Esophagus muscularis mucosa (tissue), 4 donors: ENCODE results near the gene SPECC1. TPM values are rescaled to one million over a fixed set of nuclear protein-coding genes. Genes with fewer than 3 reads are reported as not detected.
"Not testable (repeated sequence)": the region's sequence is repeated elsewhere in the genome, so short reads cannot be mapped to it uniquely, and the experiment has no call there.

ENCODE experiments used
- DNase-seq: peaks from one replicate; pipeline ENCODE4 v3.0.0-alpha.2; 2017; ENCODE audit errors: extremely low spot score
- H3K27ac ChIP-seq, 4 donors: fragments of 200-600 bp; sonication (generic); replicated peaks in 1 of 4; 1 replicate in 3 of 4; 2 replicates in 1 of 4; pipeline ENCODE4 v1.5.1; 2016 to 2019; ENCODE audit warnings: mild to moderate bottlenecking in 1 of 4
- H3K27me3 ChIP-seq, 4 donors: fragments of 200-600 bp; sonication (generic); one replicate each; pipeline versions ENCODE4 v1.5.1 to v1.6.0; 2016 to 2019
- H3K36me3 ChIP-seq, 4 donors: fragments of 200-600 bp; sonication (generic); one replicate each; pipeline ENCODE4 v1.5.1; 2016 to 2019
- H3K4me1 ChIP-seq, 4 donors: fragments of 200-600 bp; sonication (generic); one replicate each; pipeline ENCODE4 v1.5.1; 2016 to 2019
- H3K4me3 ChIP-seq, 4 donors: fragments of 200-600 bp; sonication (generic); 1 replicate in 2 of 4; 2 replicates in 2 of 4; pipeline ENCODE4 v1.5.1; 2016 to 2019; ENCODE audit warnings: mild to moderate bottlenecking in 4 of 4, moderate library complexity in 1 of 4
- H3K9me3 ChIP-seq, 4 donors: fragments of 200-600 bp; sonication (generic); 1 replicate in 3 of 4; 2 replicates in 1 of 4; pipeline ENCODE4 v1.5.1; 2016 to 2019
- CTCF ChIP-seq, 3 experiments: fragments of 200-600 bp in 2 of 3; fragments of 450-650 bp in 1 of 3; sonication (generic) in 2 of 3; IDR thresholded peaks; one replicate each; pipeline ENCODE4 v1.5.1; 2017 to 2019; ENCODE audit warnings: antibody characterized with exemption in 3 of 3, mild to moderate bottlenecking in 2 of 3, moderate library complexity in 1 of 3
- EP300 ChIP-seq: sonication (generic); formaldehyde crosslinking; IDR thresholded peaks from one replicate; pipeline ENCODE4 v1.6.1; 2017; ENCODE audit warnings: antibody characterized with exemption
- POLR2A ChIP-seq: fragments of 450-650 bp; IDR thresholded peaks from one replicate; pipeline ENCODE4 v1.6.1; 2017; ENCODE audit warnings: antibody characterized with exemption, moderate library complexity, mild to moderate bottlenecking, low read depth
- POLR2AphosphoS5 ChIP-seq, 2 donors: sonication (generic); formaldehyde crosslinking; IDR thresholded peaks; one replicate each; pipeline ENCODE4 v1.6.1; 2017; ENCODE audit warnings: antibody characterized with exemption in 2 of 2
- WGBS: methylation state at CpG from one replicate; pipeline ENCODE4 v1.1.5; 2018; 5-methylcytosine and 5-hydroxymethylcytosine counted together
- intact Hi-C: fragments of 100-400 bp; cut with DNase I; formaldehyde crosslinking; loops from one replicate; pipeline ENCODE4 v1.15.1; 2023
- total RNA-seq, 4 donors: library from RNA; depleted of rRNA; stranded (reverse); fragments of >200 nt; gene quantifications; one replicate each; pipeline versions ENCODE4 v1.1.0 to v1.2.1, GENCODE V29; 2016

Gene SPECC1
- total RNA-seq, 4 donors from 2014 or later = 16.7 to 28.8 (median 24.7) TPM

GRCh38 chr17:20010099-20010863 is 1.1 kb downstream of the SPECC1 start:
- intact Hi-C loops = no loop called here
- Histone ChIP-seq H3K27me3 (peaks cover 0 to 6% (median 0%) of the 10 kb centered on the region in 4 donors), H3K27ac (peak overlapping the region; percentile 78 to 84 (median 81)), H3K36me3 (no peaks in the 10 kb centered on the region), H3K4me1 (peaks cover 3 to 23% (median 22%) of the 10 kb centered on the region in 4 donors), H3K9me3 (no peaks in the 10 kb centered on the region), H3K4me3 (peak overlapping the region; percentile 76 to 82 (median 78))
- DNase-seq = no peak
- TF ChIP-seq POLR2AphosphoS5 (IDR thresholded peaks at IDR 0.05) = no peak
- TF ChIP-seq EP300 = no peak
- TF ChIP-seq CTCF (IDR thresholded peaks at IDR 0.05) = peak; percentile 46 to 62 (median 55)
- TF ChIP-seq POLR2A = no peak
- 24% methylated on average over 11 of the region's 11 CpGs for WGBS

- no peaks in the 10 kb centered on the region for H3K36me3 ChIP-seq
- H3K27ac ChIP-seq = peak overlapping the region in 3 of 4 donors; percentile 78 to 84 (median 81)
- intact Hi-C loops = no loop called here
- WGBS = 64% methylated on average over 1 of the region's 1 CpG
- peaks cover 0 to 6% (median 0%) of the 10 kb centered on the region in 4 donors for H3K27me3 ChIP-seq
- peaks cover 3 to 23% (median 22%) of the 10 kb centered on the region in 4 donors for H3K4me1 ChIP-seq
- peak overlapping the region in 1 of 4 donors; percentile 78 for H3K4me3 ChIP-seq
- H3K9me3 ChIP-seq = no peaks in the 10 kb centered on the region
- no peak for DNase-seq
- TF ChIP-seq POLR2AphosphoS5 (IDR thresholded peaks at IDR 0.05) (no peak), EP300 (no peak), CTCF (IDR thresholded peaks at IDR 0.05) (no peak), POLR2A (no peak)
Observed at GRCh38 chr17:20010936-20011335, 1.8 kb downstream of the SPECC1 start.

GRCh38 chr17:20012017-20012536 is 2.9 kb downstream of the SPECC1 start:
- no peak overlapping the region for H3K27ac ChIP-seq

GRCh38 chr17:20016475-20016992 is 7.4 kb downstream of the SPECC1 start:
- H3K36me3 ChIP-seq, H3K27ac ChIP-seq, H3K27me3 ChIP-seq, DNase-seq, H3K9me3 ChIP-seq, H3K4me1 ChIP-seq, H3K4me3 ChIP-seq, intact Hi-C loops: not testable (repeated sequence)
- 96% methylated on average over 26 of the region's 32 CpGs for WGBS

More at GRCh38 chr17:20012017-20012536, 2.9 kb downstream of the SPECC1 start:
- peaks cover 0 to 6% (median 0%) of the 10 kb centered on the region in 4 donors for H3K27me3 ChIP-seq
- no peak for TF ChIP-seq POLR2A
- no peak for TF ChIP-seq POLR2AphosphoS5 (IDR thresholded peaks at IDR 0.05)
- TF ChIP-seq EP300 = no peak
- no peak for TF ChIP-seq CTCF (IDR thresholded peaks at IDR 0.05)
- no peaks in the 10 kb centered on the region for H3K36me3 ChIP-seq
- 83% methylated on average over 2 of the region's 2 CpGs for WGBS
- no peaks in the 10 kb centered on the region for H3K9me3 ChIP-seq
- peaks cover 3 to 23% (median 22%) of the 10 kb centered on the region in 4 donors for H3K4me1 ChIP-seq
- no peak overlapping the region for H3K4me3 ChIP-seq
- intact Hi-C loops = no loop called here
- DNase-seq = no peak

GRCh38 chr17:20022701-20023100 is 13.5 kb downstream of the SPECC1 start:
- 70% methylated on average over 4 of the region's 4 CpGs for WGBS
- Histone ChIP-seq H3K4me1 (no peaks in the 10 kb centered on the region), H3K27ac (no peak overlapping the region)

More at GRCh38 chr17:20022701-20023100, 13.5 kb downstream of the SPECC1 start:
- Histone ChIP-seq H3K4me3 (no peak overlapping the region), H3K36me3 (peaks cover 0 to 7% (median 0%) of the 10 kb centered on the region in 4 donors), H3K9me3 (no peaks in the 10 kb centered on the region), H3K27me3 (no peaks in the 10 kb centered on the region)
- intact Hi-C loops = no loop called here
- no peak for DNase-seq
- no peak for TF ChIP-seq CTCF (IDR thresholded peaks at IDR 0.05)
- no peak for TF ChIP-seq POLR2A
- TF ChIP-seq POLR2AphosphoS5 (IDR thresholded peaks at IDR 0.05) = no peak
- TF ChIP-seq EP300 = no peak
